GM12892 (cell line): ENCODE data around the gene NRF1.

ENCODE experiments used
- POLR2A ChIP-seq: IDR thresholded peaks from 2 replicates; pipeline ENCODE4 v1.6.1; 2011; ENCODE audit warnings: low read depth, low read length, control low read depth
- POLR2AphosphoS5 ChIP-seq: IDR thresholded peaks from 2 replicates; pipeline ENCODE4 v1.6.1; 2011; ENCODE audit warnings: low read depth, low read length, control low read depth

GRCh38 chr7:129782818-129783583 is 171.5 kb downstream of the NRF1 start:
- no peak for TF ChIP-seq POLR2A
- no peak for TF ChIP-seq POLR2AphosphoS5
